Eye (tissue), 1 donor: ENCODE data around the gene ZNF322.
A peak's percentile ranks its signal among the peaks of the same experiment; 100 is the strongest.
"Not testable (repeated sequence)": the region's sequence is repeated elsewhere in the genome, so short reads cannot be mapped to it uniquely, and the experiment has no call there.

Source experiments
- DNase-seq: peaks from one replicate; pipeline ENCODE4 v3.0.0-alpha.2; 2015

Gene ZNF322

GRCh38 chr6:26659042-26659999 is at the start of gene ZNF322:
ZNF322 (minus strand) TSS chr6:26659746; CDS start chr6:26638553, 21,193 bp downstream.
- DNase-seq: peak; percentile 98

GRCh38 chr6:26705780-26706179 is 46.2 kb upstream of the ZNF322 start:
- not testable (repeated sequence) for DNase-seq

DNA sequence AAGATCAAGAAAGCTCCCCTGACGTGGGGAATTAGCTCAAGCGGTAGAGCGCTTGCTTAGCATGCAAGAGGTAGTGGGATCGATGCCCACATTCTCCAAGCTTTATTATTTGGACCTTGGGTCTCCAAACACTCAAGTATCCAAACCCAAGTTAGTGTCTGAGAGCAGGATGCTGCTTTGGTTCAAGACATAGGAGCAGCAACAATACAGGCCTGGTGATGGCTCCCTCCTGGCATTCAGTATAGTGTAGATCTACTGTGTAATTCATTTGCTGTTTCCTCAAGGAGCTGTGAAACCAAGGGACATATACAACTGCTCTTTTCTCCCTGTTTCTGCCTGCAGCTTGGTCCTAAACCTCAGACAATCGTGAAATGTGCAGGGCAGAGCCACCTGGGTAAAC is 45.8 kb upstream of the ZNF322 start:
- DNase-seq: not testable (repeated sequence)

GRCh38 chr6:26701023-26701747 is 41.6 kb upstream of the ZNF322 start:
- DNase-seq: not testable (repeated sequence)

GRCh38 chr6:26697496-26697895 is 38.0 kb upstream of the ZNF322 start:
- DNase-seq: not testable (repeated sequence)

DNA sequence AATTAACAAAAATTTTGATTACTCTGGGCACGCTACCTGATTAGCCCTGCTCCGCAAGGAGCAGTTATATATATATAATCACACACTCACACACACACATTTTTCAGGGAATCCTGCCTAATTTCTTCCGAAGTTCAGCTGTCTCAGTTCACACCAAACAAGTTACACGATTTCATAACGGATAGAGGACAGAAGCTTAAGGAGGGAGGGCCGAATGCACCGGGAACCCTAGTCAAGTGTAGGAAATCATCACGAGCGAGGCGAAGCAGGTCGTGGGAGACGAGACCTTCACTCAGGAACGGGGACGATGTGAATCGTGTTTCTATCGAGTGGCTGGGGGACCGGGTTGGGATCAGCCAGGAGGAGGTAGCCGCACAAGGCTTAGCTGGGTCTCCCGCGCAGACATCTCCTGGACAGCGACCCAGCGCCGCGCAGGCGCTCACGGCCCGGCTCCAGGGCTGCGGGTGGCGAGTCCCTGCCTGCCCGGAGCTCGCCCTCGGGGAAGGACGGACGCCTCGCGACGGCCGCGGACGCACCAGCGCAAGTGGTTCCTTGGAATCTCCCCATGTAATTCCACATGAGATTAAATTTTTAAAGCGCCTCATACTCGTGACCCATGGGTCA is 29.9 kb upstream of the ZNF322 start:
- DNase-seq: not testable (repeated sequence)

DNA sequence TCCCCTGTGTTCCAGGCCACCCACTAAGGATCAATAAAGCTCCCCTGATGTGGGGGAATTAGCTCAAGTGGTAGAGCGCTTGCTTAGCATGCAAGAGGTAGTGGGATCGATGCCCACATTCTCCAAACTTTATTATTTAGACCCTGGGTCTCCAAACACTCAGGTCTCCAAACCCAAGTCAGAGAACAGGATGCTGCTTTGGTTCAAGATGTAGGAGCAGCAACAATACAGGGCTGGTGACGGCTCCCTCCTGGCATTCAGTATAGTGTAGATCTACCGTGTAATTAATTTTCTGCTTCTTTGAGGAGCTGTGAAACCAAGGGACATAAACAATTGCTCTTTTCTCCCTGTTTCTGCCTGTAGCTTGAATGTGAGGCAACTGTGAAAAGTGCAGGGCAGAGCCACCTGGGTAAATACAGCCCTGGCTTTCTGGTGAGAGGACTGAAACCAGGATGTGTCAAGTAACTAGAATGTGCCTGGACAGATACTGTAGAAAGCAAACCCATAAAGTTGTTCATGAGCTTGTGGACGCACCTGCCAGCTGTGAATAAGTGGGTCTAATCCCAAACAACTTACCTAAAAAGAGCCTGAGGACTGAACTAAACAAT is 23.0 kb upstream of the ZNF322 start:
- not testable (repeated sequence) for DNase-seq

GRCh38 chr6:26673287-26673686 is 13.7 kb upstream of the ZNF322 start:
- DNase-seq: not testable (repeated sequence)

DNA sequence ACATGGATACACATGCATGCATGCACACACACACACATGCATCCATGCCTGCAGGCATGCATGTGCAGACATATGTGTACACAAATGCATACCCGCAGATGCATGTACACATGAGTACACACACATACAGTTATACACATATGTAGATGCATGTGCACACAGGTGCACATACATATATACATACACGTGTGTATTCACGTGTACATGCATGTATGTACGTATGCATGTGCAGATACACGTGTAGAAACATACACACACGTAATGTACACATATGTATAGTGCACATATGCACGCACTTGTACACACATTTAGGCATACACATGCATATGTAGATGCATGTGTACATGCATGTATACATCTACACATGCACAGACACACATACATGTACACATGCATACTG is 11.0 kb upstream of the ZNF322 start:
- not testable (repeated sequence) for DNase-seq

DNA sequence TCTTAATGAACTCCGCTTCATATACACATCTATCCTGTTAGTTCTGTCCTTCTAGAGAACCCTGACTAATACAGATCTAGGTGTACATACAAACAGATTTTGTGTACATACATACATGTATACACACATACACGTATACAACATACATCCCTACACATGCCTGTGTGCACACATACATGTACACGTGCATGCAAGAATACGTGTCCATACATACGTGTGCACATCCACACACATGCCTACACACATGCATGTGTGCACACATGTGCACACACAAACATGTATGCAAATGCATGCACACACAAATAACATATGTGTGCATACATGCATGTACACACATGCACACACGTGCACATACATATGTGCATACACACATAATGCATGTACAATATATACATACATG is 10.5 kb upstream of the ZNF322 start:
- DNase-seq: not testable (repeated sequence)

- no peak for DNase-seq
These were observed 435 bp upstream of the ZNF322 start for GRCh38 chr6:26660000-26660361.

DNA sequence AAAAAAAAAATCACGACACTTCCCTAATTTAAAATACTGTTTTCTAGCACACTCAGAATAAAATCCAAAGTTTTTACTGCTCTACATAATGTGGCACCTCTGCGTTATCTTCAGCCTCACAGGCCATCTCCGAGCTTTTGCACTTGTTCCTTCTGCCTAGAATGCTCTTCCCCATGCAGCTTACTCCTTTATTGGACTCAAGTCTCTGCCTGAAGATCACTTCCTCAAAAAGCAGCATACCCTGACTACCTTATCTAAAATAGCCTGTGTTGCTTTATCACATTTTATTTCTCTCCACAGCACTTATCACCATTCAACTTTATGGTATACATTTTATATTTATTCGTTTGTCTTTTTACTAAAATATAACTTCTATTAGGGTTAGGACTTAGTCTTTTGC is 2.3 kb downstream of the ZNF322 start:
- no peak for DNase-seq

GRCh38 chr6:26653007-26653406 is 6.5 kb downstream of the ZNF322 start:
- DNase-seq: no peak

DNA sequence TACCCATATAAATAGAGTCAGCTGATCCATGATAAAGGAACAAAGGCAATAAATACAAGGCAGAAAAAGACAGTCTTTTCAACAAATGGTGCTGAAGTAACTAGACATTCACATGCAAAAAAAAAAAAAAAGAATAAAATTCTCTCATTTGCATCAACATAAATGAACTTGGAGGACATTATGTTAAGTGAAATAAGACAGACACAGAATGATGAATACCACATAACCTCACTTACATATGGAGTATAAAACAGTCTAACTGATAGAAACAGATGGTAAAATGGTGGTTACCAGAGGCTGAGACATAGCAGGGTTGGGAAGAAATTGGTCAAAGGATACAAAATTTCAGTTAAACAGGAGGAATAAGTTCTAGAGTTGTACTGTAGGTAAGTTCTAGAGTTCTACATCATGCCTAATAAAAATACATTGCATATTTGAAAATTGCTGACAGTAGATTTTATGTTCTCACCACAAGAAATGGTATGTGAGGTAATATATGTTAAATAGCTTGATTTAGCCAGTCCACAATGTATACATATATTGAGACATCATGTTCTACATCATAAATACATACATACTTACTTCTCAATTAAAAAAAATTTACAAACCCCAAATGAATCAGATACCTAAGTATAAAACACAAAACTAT is 8.3 kb downstream of the ZNF322 start:
- DNase-seq: no peak

DNA sequence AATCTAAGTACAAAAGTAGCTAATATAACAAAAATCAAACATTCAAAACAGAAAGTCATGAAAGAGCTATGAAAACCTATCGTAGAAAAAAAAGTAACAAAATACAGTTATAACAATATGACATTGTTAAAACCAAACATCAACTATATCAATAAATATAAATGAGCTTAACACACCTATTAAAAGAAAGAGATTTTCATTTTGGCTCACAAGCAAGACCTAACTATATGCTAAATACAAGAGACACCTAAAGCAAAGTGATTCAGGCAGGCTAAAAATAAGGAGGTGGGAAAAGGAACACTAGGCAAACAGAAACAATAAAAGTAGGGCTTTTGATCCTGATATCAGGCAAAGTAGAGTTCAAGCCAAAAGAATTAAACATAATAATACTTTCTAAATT is 13.5 kb downstream of the ZNF322 start:
- DNase-seq: no peak

DNA sequence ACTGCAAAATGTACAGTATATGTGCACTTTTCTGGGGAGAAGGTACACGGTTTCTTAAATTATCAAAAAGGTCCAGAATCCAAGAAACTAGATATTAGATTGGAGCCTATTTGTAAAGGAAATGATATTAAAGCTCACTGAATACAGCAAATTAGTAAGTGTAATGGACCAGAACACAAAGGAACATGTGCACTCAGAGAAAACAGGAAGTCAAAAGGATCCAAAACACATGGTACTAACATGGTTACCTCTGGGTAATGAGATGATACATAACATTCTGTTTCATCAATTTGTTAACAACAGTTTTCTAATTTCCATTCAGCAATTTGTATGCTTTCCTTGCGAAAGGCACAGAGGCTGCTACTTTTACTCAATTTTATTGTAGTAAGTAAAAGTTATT is 18.7 kb downstream of the ZNF322 start:
- no peak for DNase-seq

DNA sequence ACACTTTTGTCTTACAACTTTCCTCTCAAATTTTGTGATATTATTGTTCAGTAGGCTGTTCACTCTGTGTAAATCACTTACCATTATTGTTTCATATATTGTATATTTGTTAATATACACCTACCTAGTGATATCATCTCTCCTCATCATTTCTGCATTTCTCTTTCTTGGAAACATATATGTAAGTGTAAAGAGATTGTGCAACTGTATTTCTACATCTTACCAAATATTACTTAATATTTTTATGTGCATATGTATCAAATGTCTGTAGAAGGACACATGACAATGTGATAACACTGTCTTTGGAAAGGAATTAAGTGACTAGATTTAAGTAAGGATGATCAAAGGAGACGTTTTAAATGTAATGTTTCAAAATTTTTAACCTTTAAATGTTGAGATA is 30.2 kb downstream of the ZNF322 start:
- DNase-seq: no peak

DNA sequence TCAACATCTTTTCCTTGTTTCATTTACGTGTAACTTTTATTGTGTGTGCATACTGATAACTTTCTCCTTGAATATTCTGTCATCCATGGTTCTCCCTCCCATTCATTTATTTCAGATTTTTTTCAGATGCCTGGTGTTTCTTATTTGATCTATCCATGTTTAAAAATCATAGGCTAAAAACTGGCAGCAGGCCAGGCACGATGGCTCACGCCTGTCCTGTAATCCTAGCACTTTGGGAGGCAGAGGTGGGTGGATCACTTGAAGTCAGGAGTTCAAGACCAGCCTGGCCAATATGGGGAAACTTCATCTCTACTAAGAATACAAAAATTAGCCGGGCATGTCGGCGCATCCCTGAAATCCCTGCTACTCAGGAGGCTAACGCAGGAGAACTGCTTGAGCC is 31.7 kb downstream of the ZNF322 start:
- DNase-seq: no peak

GRCh38 chr6:26624557-26624956 is 35.0 kb downstream of the ZNF322 start:
- no peak for DNase-seq

DNA sequence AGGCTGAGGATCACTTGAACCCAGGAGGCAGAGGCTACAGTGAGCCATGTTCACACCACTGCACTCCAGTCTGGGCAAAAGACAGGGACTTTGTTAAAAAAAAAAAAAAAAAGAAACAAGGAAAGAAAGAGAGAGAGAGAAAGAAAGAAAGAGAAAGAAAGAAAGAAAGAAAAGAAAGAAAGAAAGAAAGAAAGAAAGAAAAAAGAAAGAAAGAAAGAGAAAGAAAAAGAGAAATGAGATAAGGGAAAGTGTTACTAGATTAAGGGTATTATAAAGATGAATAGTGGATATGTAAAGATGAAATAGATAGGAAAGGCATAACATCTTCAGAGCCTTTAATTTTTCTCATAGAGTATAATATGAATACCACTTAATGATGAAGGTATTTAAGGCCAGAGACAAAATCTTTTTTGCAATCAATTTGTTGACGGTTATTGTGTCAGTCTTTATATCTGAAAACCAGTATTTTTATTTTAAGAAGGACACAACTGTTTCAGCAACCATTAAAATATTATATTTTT is 36.1 kb downstream of the ZNF322 start:
- DNase-seq: no peak

- peak; percentile 61 for DNase-seq
These were observed 45.6 kb downstream of the ZNF322 start for GRCh38 chr6:26613689-26614683.
